ENCODE results near the gene SPRING1.
"Not testable (repeated sequence)": the region's sequence is repeated elsewhere in the genome, so short reads cannot be mapped to it uniquely, and the experiment has no call there.

Gene SPRING1

DNA sequence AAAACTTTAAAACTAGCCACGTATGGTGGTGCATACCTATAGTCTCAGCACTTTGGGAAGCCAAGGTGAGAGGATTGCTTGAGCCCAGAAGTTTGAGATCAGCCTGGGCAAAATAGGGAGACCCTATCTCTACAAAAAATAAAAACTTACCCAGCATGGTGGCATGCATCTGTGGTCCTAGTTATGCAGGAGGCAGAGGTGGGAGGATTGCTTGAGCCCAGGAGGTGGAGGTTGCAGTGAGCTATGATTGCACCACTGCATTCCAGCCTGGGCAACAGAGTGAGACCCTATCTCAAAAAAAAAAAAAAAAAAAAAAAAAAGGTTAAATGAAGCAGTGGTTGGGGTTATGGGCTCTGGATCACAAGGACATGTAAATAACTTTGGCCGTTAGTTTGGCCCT lies 4.9 kb upstream of the SPRING1 start:
- DNase-seq (ENCODE audit: low read depth, low spot score), result not testable (repeated sequence)

DNA sequence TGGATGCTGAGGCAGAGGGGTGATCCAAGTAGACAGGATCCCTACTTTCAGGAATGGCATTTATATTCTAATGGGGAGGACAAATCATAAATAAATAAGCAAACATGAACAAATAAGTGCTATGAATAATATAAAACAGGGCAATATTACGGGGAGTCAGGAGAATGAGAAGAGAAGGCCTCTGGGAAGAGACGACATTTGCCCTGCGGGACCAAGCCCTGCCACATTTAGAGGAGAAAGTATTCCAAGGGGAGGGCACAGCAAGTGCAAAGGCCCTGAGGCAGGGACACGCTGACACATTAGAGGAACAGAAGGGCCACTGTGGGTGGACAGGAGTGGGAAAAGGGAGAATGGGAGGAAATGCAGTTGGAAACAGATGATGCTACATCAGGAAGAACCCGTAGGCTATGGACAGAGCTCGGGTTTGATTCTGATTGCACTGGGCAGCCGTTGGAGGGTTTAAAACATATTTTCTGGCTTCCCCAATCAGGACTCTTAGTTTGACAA lies 1.6 kb upstream of the SPRING1 start:
- no peak for DNase-seq (ENCODE audit: low read depth, low spot score)

DNA sequence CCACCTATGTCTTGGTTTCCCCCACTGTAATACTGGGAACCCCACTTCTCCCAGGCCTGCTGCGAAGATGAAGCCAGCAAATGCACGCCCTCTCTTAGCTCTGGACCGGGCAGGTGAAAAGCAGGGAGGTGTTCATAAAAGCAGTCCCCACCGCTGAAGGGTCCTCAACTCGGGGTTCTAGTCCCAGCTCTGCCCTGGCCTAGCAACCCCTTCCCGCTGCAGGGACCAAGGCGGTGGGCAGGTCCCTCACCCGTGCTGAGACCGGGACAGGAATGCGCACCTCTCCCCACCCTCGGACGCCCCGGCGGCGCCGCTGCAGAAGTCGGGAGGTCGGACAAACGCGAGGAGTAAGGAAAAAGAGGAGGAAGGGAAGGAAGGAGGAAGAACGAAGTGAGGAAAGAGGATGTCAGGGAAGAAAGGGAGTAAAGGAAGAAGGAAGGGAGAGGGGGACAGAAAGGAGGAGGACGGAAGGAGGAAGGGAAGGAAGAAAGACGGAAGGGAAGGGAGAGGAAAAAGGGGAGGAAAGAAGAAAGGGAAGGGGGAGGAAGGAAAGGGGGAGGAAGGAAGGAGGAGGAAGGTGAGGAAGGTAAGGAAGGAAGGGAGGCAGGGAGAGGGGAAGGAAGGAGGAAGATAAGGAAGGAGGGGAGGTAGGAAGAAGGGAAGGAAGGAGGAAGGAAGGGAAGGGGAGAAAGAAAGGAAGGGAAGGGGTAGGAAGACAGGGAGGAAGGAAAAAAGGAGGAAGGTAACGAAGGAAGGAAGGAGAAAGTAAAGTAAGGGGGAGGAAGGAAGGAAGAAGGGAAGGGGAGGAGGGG lies 701 bp downstream of the SPRING1 start:
- peak; percentile 28 for DNase-seq (ENCODE audit: low read depth, low spot score)

- peak; percentile 32 for DNase-seq (ENCODE audit: low read depth, low spot score)
Observed at GRCh38 chr12:116735951-116736599, 1.8 kb downstream of the SPRING1 start.

DNA sequence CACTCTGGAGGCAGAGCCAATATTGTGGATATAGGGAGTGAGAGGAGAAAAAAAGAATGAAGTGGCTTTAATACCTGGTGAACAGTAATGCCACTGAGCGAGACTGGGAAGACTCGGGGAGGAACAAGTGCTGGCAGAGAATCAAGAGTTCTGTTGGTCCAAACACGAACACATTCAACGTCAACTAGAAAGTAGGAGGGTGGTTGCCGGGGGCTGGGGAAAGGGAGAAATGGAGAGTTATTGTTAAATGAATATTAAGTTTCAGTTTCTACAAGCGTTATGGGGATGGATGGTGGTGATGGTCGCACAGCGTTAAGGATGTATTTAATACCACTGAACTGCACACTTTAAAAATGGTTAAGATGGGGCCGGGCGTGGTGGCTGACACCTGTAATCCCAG lies 2.8 kb downstream of the SPRING1 start:
- DNase-seq (ENCODE audit: low read depth, low spot score), result no peak

GRCh38 chr12:116734156-116734768 lies 3.6 kb downstream of the SPRING1 start:
- no peak for DNase-seq (ENCODE audit: low read depth, low spot score)

DNA sequence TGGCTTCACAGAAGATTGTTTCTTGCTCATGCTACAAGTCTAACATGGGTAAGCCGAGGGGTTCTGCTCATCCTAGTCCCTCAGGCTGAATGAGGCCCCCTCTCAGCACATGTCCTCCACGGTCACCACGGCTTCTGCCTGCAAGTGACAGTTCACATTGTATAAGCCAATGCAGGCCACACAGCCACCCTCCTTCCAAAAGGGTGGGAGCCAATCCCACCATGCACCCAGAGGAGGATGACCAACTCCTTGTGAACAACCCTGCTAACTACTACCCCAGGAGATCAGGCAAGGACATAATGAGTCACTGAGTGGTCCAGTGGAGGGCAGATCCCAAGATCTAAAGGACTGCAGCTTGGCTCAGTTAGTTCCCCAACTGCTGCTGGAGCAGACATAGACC lies 6.1 kb downstream of the SPRING1 start:
- no peak for DNase-seq (ENCODE audit: low read depth, low spot score)

- DNase-seq (ENCODE audit: low read depth, low spot score), result no peak
Observed at GRCh38 chr12:116727891-116728290, 10.0 kb downstream of the SPRING1 start.

DNA sequence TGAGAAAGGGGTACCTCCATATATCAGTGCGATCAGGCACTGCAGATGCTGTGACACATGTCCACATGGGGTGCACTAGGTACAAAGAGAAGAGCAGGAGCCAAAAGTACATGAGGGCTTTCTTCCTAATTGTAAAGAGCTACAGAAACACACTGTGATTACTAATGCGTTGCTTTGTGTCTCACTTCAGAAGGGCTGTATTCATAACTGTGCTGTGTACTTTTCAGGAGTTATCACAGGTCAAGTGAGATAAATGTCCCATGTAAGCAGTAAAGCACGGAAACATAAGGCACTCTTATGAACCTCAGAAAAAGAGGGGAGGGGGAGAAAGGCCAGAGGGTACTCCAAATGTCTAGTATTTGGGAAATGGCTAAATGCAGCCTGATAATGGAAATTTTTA lies 10.6 kb downstream of the SPRING1 start:
- no peak for DNase-seq (ENCODE audit: low read depth, low spot score)

GRCh38 chr12:116726694-116727093 lies 11.2 kb downstream of the SPRING1 start:
- no peak for DNase-seq (ENCODE audit: low read depth, low spot score)

GRCh38 chr12:116722245-116722644 lies 15.6 kb downstream of the SPRING1 start:
- DNase-seq (ENCODE audit: low read depth, low spot score), result no peak

DNA sequence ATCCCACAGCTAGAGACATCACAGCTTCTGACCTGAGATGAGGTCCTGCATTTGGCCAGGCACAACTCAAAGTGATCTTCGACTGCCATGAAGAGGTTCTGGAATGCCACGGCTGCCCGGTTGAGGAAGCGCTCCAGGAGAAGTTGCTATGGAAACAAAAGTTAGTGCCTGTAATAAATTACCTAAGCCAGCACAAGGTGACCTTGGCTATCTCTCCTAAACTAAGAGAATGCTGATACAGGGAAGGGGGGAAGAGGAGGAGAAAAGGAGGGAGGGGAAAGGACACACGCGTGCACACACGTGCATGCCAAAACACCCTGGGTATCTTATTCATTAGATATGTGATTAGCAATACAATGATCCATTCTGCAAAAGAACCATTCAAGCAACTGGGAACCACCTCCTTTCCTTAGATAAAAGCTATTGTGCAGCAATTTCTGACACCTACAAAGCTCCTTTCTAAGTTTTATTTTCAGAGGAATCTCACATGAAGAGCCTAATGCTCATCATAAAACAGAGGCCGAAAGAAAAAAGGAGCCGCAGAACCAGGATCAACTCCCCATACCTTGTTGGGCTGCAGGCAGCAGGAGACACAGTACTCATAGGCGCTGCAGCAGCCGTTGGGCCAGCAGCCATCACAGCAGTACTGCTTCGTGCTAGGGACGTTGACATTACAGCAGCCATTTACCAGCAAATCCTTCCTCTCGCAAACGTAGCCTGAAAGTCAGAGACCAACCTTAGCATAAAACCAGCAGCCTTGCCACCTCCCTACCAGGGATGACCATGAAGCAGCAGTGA lies 17.9 kb downstream of the SPRING1 start:
- DNase-seq (ENCODE audit: low read depth, low spot score), result no peak

GRCh38 chr12:116718655-116719454 lies 19.0 kb downstream of the SPRING1 start:
- no peak for DNase-seq (ENCODE audit: low read depth, low spot score)

DNA sequence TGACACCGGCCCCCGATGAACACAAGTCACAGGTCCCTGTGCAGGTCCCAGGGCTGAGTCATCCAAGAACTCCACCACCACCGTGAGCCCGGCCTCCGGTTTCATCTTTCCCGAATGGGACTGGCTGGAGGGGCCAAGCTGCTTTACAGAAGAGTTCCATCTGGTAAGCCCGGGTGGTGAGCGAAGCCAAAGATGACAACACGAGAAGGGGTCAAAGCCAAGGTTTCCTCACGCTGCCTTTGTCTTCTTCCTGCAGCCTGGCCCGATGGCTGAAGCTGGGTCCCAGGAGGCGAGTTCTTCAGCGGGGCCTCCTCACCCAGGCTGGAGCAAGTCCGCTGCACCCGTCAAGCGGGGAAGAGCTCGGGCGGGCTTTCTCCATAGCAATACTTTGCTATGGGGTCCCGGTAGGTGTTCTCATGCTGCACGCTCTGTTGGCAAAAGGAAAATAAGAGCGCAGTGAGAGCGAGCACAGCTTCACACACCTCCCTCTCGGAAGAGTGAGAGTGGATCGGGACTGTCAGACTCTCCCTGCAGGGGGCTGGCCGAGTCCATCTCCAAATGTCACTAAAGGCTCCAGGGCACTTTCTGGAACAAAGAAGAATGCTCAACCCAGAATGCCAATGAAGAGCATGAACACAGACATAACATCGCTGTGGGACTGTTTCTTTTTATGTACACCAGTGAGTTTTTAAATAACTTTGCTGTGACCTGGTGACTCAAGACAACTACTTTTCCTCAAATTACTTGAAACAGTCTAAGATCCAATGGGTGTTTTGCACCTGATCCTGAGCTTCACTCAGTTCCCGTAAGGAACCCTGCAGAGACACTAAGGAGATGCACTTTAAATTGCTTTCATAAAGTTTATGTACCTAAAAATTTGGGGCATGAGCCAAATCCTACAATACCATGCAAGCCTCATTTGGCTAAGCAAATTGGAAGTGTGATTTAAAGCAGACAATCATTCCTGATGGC lies 20.1 kb downstream of the SPRING1 start:
- peak; percentile 52 for DNase-seq (ENCODE audit: low read depth, low spot score)

- no peak for DNase-seq (ENCODE audit: low read depth, low spot score)
Observed at GRCh38 chr12:116714175-116714574, 23.7 kb downstream of the SPRING1 start.

- no peak for DNase-seq (ENCODE audit: low read depth, low spot score)
Observed at GRCh38 chr12:116713527-116713926, 24.3 kb downstream of the SPRING1 start.

DNA sequence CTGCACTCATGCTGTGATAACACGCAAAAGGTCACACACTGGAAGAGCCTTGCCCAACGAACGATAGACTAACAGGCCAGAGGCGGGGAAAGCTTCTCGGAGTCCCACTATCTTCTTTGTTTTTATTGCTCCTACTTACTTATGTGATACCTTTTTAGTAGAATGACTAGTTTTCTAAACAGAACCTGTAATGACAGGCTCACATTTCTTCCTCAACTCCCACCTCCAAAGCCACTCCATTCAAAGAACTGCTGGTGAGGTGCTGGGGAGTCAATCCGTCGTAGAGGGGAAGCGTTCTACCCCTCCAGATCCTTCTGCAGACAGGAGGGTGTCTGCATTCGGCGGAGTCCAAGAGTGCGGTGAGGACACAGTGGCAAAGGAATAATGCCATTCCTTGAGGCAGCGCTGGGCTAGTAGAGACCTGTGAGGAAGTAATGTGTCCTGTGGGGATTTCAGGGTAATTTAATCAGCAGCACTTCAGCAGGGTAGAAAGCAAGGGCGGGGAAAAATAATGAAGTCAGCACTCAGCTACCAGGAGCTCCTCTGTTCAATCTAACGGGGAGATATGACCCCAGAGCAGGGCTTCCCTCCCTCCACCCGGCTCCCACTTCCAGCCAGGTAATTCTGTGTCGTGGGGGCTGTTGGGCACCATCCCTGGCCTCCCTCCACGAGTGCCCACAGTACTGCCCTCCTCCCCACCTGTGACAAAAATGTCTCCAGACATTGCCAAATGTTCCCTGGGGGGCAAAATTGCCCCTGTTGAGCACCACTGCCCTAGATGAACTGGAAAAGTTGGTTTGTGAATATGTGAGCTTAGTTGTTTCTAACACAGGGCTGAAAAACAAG lies 25.2 kb downstream of the SPRING1 start:
- DNase-seq (ENCODE audit: low read depth, low spot score), result no peak

DNA sequence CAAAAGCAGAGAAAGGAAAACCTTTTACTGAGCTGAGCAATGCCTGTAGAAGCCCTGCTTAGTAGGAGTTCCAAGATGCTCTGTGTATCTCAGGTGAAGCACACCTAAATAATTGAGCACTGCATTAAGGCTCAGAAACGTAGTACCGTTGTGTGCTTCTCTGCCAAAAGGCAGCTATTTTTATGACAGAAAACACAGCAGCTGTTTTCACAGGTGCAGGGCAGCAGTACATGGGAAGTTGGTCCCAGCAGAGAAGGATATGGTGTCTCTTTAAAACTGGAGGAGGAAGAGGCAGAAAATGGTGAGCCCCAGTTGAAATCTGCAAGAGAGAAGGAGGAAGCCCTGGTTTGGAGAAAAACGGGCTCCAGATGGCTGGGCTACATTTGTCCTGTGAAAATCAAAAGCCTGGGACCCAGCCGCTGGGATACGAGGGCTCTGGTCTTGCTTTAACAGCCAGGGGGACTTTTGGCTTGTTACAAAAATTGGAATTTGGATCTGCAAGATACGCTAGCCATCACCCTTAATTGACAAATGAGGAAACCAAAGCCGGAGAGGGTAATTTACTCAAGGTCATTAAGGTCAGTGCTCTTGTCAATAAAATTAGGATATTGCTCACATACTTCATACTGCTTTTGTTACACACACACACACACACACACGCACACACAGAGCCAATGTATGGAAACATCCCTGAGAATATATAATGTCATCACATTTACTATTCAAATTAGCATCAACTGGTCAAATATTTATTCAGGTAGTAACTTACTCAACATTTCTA lies 27.3 kb downstream of the SPRING1 start:
- no peak for DNase-seq (ENCODE audit: low read depth, low spot score)

Measured in ELF-1 (cell line).